HFFc6 (cell line): Measurements from ENCODE around the gene EIF4B. TPM values are rescaled to one million over a fixed set of nuclear protein-coding genes. Genes with fewer than 3 reads are reported as not detected.

Experiments
- DNase-seq: peaks from one replicate; pipeline ENCODE4 v3.0.0-alpha.2; 2018
- H3K27ac Mint-ChIP-seq: 2 replicates; pipeline ENCODE4 v1.8.0; 2020; ENCODE audit warnings: mild to moderate bottlenecking, mixed read lengths
- H3K27me3 Mint-ChIP-seq: 2 replicates; pipeline ENCODE4 v1.8.0; 2021; ENCODE audit warnings: mild to moderate bottlenecking, moderate library complexity, mixed read lengths; ENCODE audit not compliant: insufficient read depth
- H3K36me3 Mint-ChIP-seq: 2 replicates; pipeline ENCODE4 v1.8.0; 2021; ENCODE audit warnings: low read depth, mixed read lengths
- H3K4me1 Mint-ChIP-seq: 2 replicates; pipeline ENCODE4 v1.8.0; 2020; ENCODE audit warnings: low read depth, mixed read lengths
- H3K4me3 Mint-ChIP-seq: 2 replicates; pipeline ENCODE4 v1.8.0; 2020; ENCODE audit warnings: mild to moderate bottlenecking, moderate library complexity, mixed read lengths
- H3K9me3 Mint-ChIP-seq: 2 replicates; pipeline ENCODE4 v1.8.0; 2020; ENCODE audit warnings: mild to moderate bottlenecking, mixed read lengths
- total RNA-seq, 6 experiments: library from RNA; stranded (reverse); fragmentation: NEBNext Ultra II Directional; extraction: Animal tissue kit (Norgen Biotek cat#: 25700); gene quantifications; 2 replicates in 1 of 6; 3 replicates in 5 of 6; pipeline ENCODE4 v1.2.3, GENCODE V29; 2021
- TF ChIP-seq, protein P1 (sequence below): fragments of 200-600 bp; sonication (generic); IDR thresholded peaks from 2 replicates; pipeline ENCODE4 v1.5.0; 2021; ENCODE audit warnings: antibody characterized with exemption, mild to moderate bottlenecking

EIF4B gene
- total RNA-seq, 6 experiments from 2014 or later, result 376 to 437 (median 392) TPM

DNA sequence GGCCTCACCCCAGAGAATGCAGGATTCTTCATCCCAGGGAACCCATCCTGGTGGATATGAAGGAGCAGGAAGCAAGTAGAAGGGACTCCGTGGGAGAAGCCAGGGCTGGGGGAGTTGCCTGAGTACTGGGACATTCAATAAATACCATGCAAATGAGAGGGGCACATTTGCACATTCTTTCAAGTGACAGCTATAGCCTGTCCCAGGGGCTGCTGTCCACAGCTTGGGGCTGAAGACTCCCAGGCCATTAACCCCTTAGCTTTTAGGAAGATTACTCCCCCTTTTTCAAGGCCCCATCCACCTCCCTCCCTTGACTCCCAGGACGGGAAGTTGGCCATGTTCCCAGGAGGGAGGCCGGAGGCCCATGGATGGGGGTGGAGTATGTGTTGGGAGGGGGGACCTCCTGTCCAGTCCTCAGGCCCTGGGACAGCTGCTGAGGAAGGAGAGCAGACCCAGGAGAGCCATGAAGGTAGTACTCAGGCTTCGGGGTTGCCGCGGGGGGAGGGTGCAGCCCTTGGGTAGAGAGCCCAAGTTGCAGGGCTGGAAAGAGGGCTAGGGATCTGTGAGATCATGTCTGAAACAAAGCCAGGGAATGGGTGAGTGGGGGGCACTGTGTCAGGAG lies 42.6 kb downstream of the EIF4B start:
- Mint-ChIP-seq H3K27me3 (peaks cover 10% of the 10 kb centered on the region), H3K4me3 (peak overlapping the region; percentile 86), H3K27ac (peak overlapping the region; percentile 97), H3K9me3 (no peaks in the 10 kb centered on the region), H3K4me1 (peaks cover 83% of the 10 kb centered on the region), H3K36me3 (peaks cover 11% of the 10 kb centered on the region; the same call in 1 of the 2 replicates)
- TF ChIP-seq, protein P1, sequence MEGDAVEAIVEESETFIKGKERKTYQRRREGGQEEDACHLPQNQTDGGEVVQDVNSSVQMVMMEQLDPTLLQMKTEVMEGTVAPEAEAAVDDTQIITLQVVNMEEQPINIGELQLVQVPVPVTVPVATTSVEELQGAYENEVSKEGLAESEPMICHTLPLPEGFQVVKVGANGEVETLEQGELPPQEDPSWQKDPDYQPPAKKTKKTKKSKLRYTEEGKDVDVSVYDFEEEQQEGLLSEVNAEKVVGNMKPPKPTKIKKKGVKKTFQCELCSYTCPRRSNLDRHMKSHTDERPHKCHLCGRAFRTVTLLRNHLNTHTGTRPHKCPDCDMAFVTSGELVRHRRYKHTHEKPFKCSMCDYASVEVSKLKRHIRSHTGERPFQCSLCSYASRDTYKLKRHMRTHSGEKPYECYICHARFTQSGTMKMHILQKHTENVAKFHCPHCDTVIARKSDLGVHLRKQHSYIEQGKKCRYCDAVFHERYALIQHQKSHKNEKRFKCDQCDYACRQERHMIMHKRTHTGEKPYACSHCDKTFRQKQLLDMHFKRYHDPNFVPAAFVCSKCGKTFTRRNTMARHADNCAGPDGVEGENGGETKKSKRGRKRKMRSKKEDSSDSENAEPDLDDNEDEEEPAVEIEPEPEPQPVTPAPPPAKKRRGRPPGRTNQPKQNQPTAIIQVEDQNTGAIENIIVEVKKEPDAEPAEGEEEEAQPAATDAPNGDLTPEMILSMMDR, result no peak
- DNase-seq, result peak; percentile 43

DNA sequence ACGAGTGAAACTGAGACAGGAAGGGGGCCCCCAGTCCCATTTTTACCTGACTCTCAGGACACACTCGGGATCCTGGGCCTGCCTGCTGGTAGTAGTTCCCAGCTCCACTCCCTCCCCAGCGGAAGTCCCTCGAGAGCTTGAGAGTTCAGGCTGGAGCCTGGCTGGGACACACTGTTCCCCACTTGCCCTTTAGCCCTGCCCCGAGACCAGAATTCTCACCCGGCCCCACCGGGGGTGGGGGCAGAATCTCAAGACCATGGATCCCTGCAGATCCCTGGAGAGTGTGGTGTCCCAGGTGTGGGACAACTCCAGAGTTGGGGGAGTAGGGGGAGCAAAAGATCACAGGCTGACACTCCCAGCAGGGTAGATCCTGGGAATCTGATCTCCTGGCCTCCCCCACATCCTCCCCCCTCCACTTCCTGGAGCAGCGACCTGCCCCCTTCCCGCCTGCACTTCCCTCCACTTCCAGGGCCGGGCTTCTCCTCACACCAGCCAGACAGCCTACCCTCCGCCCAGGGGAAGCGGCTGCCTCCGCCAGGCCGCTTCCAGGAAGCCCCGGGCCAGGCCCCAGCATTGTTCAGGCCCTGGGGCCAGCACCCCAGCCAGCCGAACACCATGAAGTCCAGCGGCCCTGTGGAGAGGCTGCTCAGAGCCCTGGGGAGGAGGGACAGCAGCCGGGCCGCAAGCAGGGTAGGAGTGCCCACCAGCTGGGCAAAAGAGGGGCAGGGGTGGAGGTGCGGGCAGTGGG lies 43.5 kb downstream of the EIF4B start, which contains the start of gene TNS2:
TNS2 (plus strand) TSS at position 495 of the 748 bp plus-strand sequence; CDS start at position 616, 121 bp downstream.
- peak within 1 kb of the TSS; percentile 86 for H3K4me3 Mint-ChIP-seq
- DNase-seq, result no peak
- no peaks in the 10 kb centered on the region for H3K9me3 Mint-ChIP-seq
- peaks cover 80% of the 10 kb centered on the region for H3K4me1 Mint-ChIP-seq
- H3K27me3 Mint-ChIP-seq, result peaks cover 4% of the 10 kb centered on the region
- H3K27ac Mint-ChIP-seq, result peak within 1 kb of the TSS; percentile 97
- TF ChIP-seq, protein P1, result no peak
- peaks cover 2% of the 10 kb centered on the region; the same call in 1 of the 2 replicates for H3K36me3 Mint-ChIP-seq

DNA sequence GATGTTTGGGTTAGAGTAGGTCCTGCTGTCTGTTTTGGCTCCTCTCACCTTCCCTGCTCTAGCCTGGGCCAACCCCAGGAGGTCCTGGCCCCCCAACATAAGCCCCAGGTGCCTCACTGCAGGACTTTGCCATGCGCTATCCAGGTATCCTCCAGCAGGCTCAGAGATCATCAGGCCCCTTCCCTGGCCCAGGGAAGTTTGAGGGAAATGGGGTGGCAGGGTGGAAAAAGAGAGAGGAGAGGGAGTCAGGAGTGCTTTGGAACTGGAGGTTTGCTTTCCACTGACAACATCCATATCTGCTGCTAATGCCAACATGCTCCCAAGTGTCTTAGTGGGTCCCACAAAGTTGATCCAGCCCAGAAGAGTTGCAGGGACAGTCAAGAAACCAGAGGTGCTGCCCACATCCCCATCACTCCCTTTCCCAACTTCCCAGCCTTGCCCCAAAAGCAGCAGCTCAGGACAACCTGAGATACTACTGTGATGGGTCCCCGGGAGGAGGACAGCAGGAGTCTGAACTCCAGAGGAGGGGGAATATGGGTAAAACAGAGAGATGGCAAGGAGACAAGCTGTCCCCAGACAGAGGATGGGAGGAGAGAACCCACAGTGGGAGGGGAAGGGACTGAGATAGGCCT lies 44.3 kb downstream of the EIF4B start:
- peaks cover 4% of the 10 kb centered on the region for H3K27me3 Mint-ChIP-seq
- H3K4me3 Mint-ChIP-seq, result peak overlapping the region; percentile 86
- peaks cover 72% of the 10 kb centered on the region for H3K4me1 Mint-ChIP-seq
- no peaks in the 10 kb centered on the region for H3K9me3 Mint-ChIP-seq
- DNase-seq, result no peak
- H3K36me3 Mint-ChIP-seq, result peaks cover 6% of the 10 kb centered on the region
- peak overlapping the region; percentile 97 for H3K27ac Mint-ChIP-seq
- TF ChIP-seq, protein P1, result no peak

GRCh38 chr12:53051058-53051880 lies 45.0 kb downstream of the EIF4B start:
- no peaks in the 10 kb centered on the region for H3K9me3 Mint-ChIP-seq
- peaks cover 5% of the 10 kb centered on the region for H3K27me3 Mint-ChIP-seq
- peaks cover 66% of the 10 kb centered on the region for H3K4me1 Mint-ChIP-seq
- peak overlapping the region; percentile 86 for H3K4me3 Mint-ChIP-seq
- H3K27ac Mint-ChIP-seq, result peak overlapping the region; percentile 97
- TF ChIP-seq, protein P1, result peak; percentile 54
- H3K36me3 Mint-ChIP-seq, result peaks cover 7% of the 10 kb centered on the region
- peak; percentile 71 for DNase-seq

DNA sequence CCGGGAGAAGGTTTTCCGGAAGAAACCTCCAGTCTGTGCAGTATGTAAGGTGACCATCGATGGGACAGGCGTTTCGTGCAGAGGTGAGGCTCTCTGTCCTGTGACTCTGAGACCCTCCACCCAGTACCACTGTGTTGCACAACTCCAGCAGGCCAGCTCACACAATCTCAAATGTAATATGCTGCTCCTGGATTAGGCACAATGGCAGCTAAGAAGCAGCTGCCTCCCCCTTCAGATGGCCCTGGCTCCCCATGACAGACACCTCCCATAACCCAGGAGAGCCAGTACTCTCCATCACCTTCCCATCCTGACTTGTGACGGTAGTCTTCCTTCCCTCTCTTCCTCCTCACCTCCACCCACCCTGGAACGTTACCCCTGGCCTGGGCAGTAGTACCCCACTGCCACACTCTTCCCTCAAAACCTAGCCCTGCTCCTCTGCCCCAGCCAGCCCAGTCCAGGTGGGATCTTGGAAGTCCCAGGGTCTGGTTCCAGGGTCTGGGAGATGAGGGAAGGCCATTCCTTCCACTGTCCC lies 45.7 kb downstream of the EIF4B start:
- Mint-ChIP-seq H3K4me1 (peaks cover 64% of the 10 kb centered on the region), H3K27me3 (peaks cover 3% of the 10 kb centered on the region), H3K27ac (peak overlapping the region; percentile 97), H3K36me3 (peaks cover 7% of the 10 kb centered on the region), H3K9me3 (no peaks in the 10 kb centered on the region), H3K4me3 (peak overlapping the region; percentile 86)
- TF ChIP-seq, protein P1, result no peak
- DNase-seq, result no peak
